GM10266 (cell line): ENCODE measurements around the gene RNF138.
"Not testable (repeated sequence)": the region's sequence is repeated elsewhere in the genome, so short reads cannot be mapped to it uniquely, and the experiment has no call there.

Experiments used
- DNase-seq: peaks from one replicate; pipeline ENCODE4 v3.0.0; 2012; ENCODE audit errors: extremely low spot score
- CTCF ChIP-seq: IDR thresholded peaks from 2 replicates; pipeline ENCODE4 v1.5.1; 2012; ENCODE audit warnings: mild to moderate bottlenecking, low read depth; ENCODE audit not compliant: control insufficient read depth, insufficient read depth; ENCODE audit errors: missing control alignments

Gene RNF138

GRCh38 chr18:32173654-32174053 is 82.0 kb downstream of the RNF138 start:
- DNase-seq, result no peak

GRCh38 chr18:32174719-32175118 is 83.0 kb downstream of the RNF138 start:
- DNase-seq, result no peak
- no peak for TF ChIP-seq CTCF

More at GRCh38 chr18:32173654-32174053, 82.0 kb downstream of the RNF138 start:
- no peak for TF ChIP-seq CTCF

- DNase-seq, result no peak
- no peak for TF ChIP-seq CTCF
Observed at GRCh38 chr18:32175265-32175664, 83.6 kb downstream of the RNF138 start.

GRCh38 chr18:32176745-32177144 is 85.1 kb downstream of the RNF138 start:
- DNase-seq, result not testable (repeated sequence)

GRCh38 chr18:32177530-32177929 is 85.9 kb downstream of the RNF138 start:
- no peak for DNase-seq
- no peak for TF ChIP-seq CTCF
